Stimulated activated CD4-positive, alpha-beta T cell treated with anti-CD3 and anti-CD28 coated beads, Interleukin-12 subunit alpha, Interleukin-12 subunit beta, amount 100 ng/mL, for 48 hours (primary cell): Measurements from ENCODE around the gene CDIPT.
"Not testable (repeated sequence)": the region's sequence is repeated elsewhere in the genome, so short reads cannot be mapped to it uniquely, and the experiment has no call there.

Experiments used
- DNase-seq, 3 donors: peaks; one replicate each; pipeline ENCODE4 v3.0.0-alpha.2; 2020; ENCODE audit warnings: low read depth in 2 of 3, low spot score in 1 of 3

CDIPT gene

GRCh38 chr16:29897333-29897732, 34.3 kb upstream of the CDIPT start:
- DNase-seq = no peak

GRCh38 chr16:29896841-29897240, 33.8 kb upstream of the CDIPT start:
- DNase-seq = no peak

GRCh38 chr16:29894352-29894751, 31.3 kb upstream of the CDIPT start:
- no peak for DNase-seq

DNA sequence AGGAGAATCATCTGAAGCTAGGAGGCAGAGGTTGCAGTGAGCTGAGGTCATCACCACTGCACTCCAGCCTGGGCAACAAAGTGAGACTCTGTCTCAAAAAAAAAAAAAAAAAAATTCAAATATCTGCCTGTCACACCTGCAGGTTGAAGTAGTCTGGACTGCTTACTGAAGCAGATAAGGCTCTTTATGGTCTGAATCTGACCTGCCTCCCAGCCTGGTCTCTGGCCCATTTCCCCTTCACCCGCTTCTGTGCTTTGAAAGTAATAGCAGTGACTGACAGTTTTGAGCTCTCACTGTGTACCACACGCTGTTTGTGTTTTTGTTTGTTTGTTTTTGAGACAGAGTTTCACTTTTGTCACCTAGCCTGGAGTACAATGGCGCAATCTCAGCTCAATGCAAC, 30.5 kb upstream of the CDIPT start:
- DNase-seq = no peak

DNA sequence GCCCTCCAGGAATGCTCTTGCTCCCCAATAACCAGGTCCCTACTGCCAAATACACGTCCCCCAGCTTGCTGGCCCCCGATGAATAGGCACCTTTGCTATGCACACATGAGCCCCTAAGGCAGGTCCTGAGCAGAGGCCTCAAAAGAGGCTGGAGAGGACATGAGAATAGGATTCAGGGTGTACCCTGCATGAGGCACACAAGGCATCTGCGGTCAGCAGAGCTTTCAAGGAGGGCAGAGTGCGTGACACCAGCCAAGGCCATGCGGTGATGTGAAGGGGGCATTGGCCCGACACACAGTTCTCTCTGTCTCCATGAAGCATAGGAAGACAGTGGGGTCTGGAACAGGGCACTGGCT, 29.4 kb upstream of the CDIPT start:
- no peak for DNase-seq

DNA sequence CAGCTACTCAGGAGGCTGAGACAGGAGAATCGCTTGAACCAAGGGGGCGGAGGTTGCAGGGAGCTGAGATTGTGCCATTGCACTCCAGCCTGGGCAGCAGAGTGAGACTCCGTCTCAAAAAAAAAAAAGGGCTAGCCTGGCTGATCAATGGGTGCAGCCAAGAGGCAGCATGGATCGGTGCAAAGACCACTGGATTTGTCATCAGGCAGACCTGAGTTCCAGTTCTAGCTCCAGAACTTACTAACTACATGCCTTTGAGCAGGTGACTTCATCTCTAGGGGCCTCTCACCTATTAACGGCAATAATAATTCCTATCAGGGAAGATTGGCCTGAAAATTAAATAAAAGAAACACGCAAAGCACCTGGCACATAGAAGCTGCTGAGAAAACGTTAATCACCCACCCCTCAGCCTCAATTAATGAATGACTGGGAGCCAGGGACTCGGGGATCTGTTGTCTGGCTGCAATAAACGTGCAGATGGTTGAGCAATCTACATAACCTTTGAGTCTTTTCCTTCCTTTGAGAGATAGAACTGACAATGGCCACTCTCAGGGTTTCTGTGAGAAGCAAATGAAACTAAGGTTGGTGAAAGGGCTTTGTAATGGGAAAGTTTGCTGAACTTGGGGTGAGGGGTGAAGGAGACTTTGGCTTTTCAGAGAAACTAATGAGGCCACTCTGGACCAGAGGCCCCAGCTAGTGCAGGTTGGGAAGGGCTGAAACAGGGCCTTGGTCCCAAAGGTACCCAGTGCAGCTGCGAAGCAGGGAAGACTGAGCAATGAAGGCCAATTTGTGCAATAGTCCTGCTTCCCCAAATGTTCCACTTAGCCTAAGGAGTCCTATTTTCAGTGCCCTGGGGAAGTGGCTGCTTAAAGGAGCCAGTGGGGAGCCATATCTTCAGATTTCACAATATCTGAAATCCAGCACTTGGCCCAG, 28.8 kb upstream of the CDIPT start:
- no peak for DNase-seq

DNA sequence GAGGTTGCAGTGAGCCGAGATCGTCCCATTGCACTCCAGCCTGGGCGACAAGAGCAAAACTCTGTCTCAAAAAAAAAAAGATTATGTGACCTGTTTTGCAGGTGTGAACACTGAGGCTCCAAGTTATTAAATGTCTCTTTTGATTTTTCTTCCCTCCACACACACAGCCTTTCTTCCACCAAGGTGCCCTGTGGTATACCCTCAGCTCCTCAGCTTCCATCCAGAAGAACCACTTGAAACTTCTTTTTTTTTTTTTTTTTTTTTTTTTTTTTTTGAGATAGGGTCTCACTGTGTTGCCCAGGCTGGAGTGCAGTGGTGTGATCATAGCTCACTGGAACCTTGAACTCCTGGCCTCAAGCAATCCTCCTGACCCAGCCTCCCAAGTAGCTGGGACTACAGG, 26.3 kb upstream of the CDIPT start:
- not testable (repeated sequence) for DNase-seq

GRCh38 chr16:29883987-29884386, 21.0 kb upstream of the CDIPT start:
- DNase-seq = no peak

- no peak for DNase-seq
Observed at GRCh38 chr16:29881050-29881449, 18.0 kb upstream of the CDIPT start.

- DNase-seq = no peak
Observed at GRCh38 chr16:29878172-29878571, 15.1 kb upstream of the CDIPT start.

- DNase-seq = peak; percentile 56 to 68 (median 59)
Observed at GRCh38 chr16:29877266-29877961, 14.4 kb upstream of the CDIPT start.

DNA sequence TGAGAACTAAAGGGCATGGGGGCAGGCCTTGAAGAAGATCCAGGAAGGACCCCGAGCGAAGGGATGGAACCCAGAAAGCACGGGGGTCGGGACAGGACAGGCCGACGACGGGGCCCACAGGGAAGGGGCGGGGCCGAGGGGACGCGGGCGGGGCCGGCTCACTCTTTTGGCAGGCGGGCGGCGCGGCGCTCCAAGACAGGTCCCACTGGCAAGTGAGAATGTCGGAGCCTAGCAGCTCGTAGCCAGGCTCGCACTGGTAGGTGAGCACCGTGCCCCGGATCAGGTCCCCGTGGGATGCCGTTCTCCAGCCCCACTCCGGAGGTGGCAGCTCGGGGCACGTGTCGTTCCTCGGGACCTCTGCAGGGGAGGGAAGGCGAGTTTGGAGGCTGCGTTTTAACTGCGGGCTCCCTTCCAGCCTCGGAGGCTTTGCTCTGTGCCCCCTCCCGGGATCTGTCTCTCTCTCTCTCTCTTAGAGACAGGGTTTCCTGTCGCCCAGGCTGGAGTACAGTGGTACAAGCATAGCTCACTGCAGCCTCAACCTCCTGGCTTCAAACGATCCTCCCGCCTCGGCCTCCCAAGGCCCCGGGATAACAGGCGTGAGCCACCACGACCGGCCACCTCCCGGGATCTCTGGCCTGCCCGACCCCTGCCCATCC, 13.7 kb upstream of the CDIPT start:
- DNase-seq = peak in 1 of 3 donors; percentile 33

GRCh38 chr16:29876217-29876593, 13.2 kb upstream of the CDIPT start:
- DNase-seq = no peak

GRCh38 chr16:29875206-29875605, 12.2 kb upstream of the CDIPT start:
- DNase-seq = no peak

- DNase-seq = no peak
Observed at GRCh38 chr16:29873319-29873718, 10.3 kb upstream of the CDIPT start.

DNA sequence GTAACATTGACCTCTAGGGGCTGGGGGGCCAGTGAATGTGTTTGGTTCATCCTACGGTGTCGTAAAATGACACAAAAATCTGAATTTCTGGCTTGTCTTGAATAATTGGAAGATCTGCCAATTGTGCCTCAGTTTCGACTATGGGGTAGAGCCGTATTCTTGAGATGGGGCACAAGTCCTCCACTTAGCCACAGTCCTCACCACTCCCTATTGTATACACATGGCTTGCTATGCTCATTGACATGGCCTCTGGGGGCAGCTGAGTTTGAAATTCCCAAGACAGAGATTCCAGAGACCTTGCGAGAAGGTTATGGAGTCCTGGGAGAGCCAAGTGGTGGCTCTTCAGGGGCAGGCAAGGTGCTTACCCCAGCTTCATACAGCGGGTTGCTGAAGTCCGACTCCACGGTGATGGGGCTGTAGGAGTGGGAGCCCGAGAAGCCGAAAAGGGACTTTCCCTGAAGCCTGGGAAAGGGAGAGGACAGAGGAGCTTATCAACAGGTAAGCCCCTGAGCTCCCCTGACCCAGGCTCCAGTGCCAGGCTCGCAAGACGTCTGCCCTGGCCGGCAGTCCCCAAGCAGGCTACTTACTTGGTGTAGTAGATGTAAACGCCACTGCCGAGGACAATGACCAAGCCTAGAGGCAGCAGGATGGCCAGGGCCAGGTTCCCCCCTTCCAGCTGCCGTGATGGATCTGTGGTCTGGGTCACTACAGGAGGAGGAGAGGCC, 9.0 kb upstream of the CDIPT start:
- no peak for DNase-seq

DNA sequence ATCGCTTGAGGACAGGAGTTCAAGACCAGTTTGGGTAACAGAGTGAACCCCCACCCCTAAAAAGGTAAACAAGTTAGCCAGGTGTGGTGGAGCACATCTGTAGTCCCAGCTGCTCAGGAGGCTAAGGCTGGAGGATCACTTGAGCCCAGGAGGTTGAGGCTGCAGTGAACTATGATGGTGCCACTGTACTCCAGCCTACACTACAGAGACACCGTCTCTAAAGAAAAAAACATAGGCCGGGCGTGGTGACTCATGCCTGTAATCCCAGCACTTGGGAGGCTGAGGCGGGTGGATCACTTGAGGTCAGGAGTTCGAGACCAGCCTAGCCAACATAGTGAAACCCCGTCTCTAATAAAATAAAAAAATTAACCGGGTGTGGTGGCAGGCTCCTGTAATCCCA, 6.0 kb upstream of the CDIPT start:
- DNase-seq = not testable (repeated sequence)

- DNase-seq = no peak
Observed at GRCh38 chr16:29868396-29869009, 5.5 kb upstream of the CDIPT start.

DNA sequence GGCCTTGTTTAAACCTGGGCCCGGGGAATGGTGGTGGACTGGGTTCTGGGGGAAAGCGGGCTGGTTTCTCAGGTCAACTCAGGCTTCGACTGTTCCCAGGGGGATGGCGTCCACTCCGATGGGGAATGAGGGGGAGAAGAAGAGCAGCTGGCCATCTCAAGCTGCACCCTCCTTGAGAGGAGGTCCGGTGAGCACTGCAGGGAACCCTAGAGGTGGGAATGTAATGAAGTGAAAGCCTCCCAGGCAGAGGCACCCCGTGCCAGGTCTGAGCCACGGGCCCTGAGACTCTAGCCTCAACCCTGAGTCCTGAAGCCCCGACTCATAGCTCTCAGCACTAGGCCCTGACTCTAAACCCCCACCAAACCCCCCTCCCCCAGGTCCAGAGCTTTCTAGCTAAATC, 1.2 kb upstream of the CDIPT start:
- DNase-seq = no peak

- DNase-seq = no peak
Observed at GRCh38 chr16:29863669-29863984, 601 bp upstream of the CDIPT start.

GRCh38 chr16:29862383-29862883, 593 bp downstream of the CDIPT start:
- DNase-seq = no peak
